ENCODE data around the gene COL4A5. TPM values are rescaled to one million over a fixed set of nuclear protein-coding genes. Genes with fewer than 3 reads are reported as not detected.
"Not testable (repeated sequence)": the region's sequence is repeated elsewhere in the genome, so short reads cannot be mapped to it uniquely, and the experiment has no call there.

Gene COL4A5
- total RNA-seq, 2 donors from 2014 or later = 2.4 to 5.6 TPM

GRCh38 chrX:108442901-108443464, 3.3 kb downstream of the COL4A5 start:
- ATAC-seq (no peak), DNase-seq (no peak)
- intact Hi-C loops (cut with DNase I, micrococcal nuclease) = no loop called here

DNA sequence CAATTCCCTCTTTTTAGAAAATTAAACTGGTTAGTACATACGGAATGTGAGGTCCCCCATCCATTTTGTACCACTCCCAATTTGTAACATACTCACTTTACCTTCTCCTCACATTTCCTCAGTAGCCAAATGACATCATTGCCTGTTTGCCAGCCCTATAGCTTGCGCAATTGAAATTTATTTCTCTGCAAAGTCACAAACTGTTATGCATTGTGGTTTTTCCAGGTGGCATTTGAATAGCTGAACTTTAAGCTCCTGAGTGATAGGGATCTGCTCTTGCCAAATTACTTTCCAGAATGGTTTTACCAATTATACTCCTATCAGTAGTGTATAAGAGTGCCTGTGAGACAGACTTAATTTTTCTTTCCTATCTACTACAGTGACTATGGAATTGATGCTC, 7.7 kb downstream of the COL4A5 start:
- ATAC-seq (no peak), DNase-seq (no peak)
- intact Hi-C loops (cut with DNase I, micrococcal nuclease) = no loop called here

DNA sequence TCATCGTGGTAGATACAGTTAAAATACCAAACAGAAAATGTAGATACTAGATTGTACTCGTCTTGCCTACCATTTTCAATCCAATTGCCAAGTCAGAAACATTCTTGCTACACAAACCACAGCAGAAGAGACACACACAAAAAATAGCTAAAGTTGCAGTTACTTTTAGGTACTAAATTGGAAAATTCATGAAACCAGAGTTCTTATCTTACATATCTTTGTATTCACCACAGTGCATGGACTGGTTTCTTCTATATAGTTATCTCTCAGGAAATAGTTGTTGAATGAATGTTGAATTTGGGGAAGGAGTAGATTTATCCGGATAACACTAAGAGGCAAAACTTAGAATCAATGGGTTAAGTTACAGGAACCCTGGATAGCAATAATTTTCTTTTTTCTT, 14.2 kb downstream of the COL4A5 start:
- ATAC-seq (no peak), DNase-seq (no peak)
- intact Hi-C loops (cut with DNase I, micrococcal nuclease) = no loop called here

DNA sequence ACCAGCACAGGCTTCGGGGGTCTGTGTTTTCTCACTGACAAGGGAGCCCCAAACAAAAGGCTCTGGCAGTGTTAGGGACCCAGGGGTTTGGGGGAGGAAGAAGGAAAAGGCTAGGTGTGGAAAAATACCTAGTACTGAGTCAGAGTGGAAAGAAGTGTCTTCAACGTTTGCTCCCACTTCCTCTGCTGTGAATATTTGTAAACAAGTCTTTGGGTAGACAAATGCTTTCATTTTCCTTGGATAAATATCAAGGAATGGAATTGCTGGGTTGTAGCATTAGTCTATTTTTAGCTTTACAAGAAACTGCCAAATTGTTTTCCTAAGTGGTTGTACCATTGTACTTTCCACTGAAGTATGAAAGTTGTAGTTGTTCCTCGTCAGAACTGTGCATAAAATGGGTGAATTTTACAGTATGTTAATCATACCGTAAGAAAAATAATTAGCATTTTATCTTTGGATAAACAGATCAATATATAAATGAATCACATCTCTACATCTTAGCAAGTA, 17.4 kb downstream of the COL4A5 start:
- intact Hi-C loops (cut with DNase I, micrococcal nuclease) = no loop called here
- ATAC-seq (no peak), DNase-seq (no peak)

DNA sequence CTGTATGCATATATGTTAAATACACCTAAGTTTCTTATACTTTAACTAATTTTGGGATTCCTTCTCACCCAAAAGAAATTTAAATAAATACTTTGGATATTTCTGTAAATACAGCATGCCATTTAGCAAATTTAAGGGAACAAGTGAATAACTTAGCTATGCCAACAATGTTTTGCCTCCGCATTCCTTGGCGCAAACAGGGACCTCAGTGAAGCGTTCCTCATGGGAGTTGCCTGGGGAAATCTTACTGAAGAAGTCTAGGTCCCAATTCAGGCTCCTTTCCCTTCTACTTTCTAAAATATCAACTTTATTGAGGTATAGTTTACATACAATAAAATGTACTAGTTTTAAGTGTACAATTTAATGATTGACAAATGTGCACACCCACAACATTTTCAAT, 25.0 kb downstream of the COL4A5 start:
- DNase-seq = no peak
- ATAC-seq = no peak
- intact Hi-C loops (cut with DNase I, micrococcal nuclease) = no loop called here

- ATAC-seq (no peak), DNase-seq (no peak)
- intact Hi-C loops (cut with DNase I, micrococcal nuclease) = no loop called here
Measured at GRCh38 chrX:108468486-108468885, 28.8 kb downstream of the COL4A5 start.

- DNase-seq = no peak
- no peak for ATAC-seq
- intact Hi-C loops (cut with DNase I, micrococcal nuclease) = no loop called here
Measured at GRCh38 chrX:108473979-108474378, 34.3 kb downstream of the COL4A5 start.

DNA sequence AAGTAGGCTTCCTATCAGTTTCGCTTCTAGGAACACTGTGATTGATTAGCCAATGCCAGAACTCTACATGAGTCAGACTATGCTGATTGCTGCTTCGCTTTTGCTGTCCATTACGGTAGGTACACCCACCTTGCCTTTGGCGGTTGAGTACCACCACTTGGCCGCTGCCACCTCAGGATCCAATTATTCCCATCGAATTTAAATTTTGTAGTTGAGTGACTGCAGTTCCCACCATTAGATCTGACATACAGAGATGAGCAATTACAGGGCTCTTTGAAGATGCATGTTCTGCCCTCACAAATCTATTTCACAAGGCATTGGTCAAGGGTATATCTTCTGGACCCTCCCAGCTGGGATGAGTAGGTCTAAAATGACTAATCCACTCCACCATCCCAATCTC, 41.9 kb downstream of the COL4A5 start:
- DNase-seq; intact Hi-C loops (cut with DNase I, micrococcal nuclease); ATAC-seq: not testable (repeated sequence)

- DNase-seq (no peak), ATAC-seq (no peak)
- intact Hi-C loops (cut with DNase I, micrococcal nuclease) = no loop called here
Measured at GRCh38 chrX:108484251-108484650, 44.6 kb downstream of the COL4A5 start.

GRCh38 chrX:108485960-108486359, 46.3 kb downstream of the COL4A5 start:
- intact Hi-C loops (cut with DNase I, micrococcal nuclease) = no loop called here
- ATAC-seq = no peak
- DNase-seq = no peak

DNA sequence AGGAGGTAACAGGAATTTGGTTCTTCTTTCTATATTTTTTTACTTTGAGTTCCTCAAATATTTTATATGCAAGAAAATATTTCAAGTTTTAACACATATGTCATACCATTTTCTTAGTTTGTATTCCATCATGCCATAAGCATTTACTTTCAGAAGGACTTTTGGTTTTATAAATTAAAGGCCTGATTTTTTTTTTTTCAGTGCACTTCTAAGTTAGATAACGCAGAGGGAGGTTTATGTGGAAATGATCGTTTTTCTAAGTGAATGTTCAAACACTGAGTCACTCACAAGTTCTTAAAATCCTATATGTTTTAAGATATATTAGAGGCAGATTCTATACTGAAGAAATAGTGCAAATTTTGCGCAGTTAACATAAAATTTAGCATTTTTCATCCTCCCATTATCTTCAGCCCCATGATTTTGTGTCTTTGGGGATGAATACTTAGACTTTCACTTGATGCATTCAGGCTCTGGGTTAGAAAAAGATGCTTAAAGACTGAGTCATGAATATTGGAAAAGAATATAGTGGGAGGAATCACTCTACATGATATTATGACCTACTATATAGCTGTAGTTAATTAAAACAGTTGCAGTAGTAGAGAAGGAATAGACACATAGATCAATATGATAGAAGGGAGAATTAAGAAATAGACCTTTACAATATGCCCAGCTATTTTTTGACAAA, 54.9 kb downstream of the COL4A5 start:
- intact Hi-C loops (cut with DNase I, micrococcal nuclease) = no loop called here
- DNase-seq (no peak), ATAC-seq (no peak)

GRCh38 chrX:108511721-108512120, 72.1 kb downstream of the COL4A5 start:
- intact Hi-C loops (cut with DNase I, micrococcal nuclease) = no loop called here

GRCh38 chrX:108516184-108516583, 76.5 kb downstream of the COL4A5 start:
- intact Hi-C loops (cut with DNase I, micrococcal nuclease) = no loop called here
- DNase-seq (no peak), ATAC-seq (no peak)

More at GRCh38 chrX:108511721-108512120, 72.1 kb downstream of the COL4A5 start:
- ATAC-seq = no peak
- DNase-seq = no peak

DNA sequence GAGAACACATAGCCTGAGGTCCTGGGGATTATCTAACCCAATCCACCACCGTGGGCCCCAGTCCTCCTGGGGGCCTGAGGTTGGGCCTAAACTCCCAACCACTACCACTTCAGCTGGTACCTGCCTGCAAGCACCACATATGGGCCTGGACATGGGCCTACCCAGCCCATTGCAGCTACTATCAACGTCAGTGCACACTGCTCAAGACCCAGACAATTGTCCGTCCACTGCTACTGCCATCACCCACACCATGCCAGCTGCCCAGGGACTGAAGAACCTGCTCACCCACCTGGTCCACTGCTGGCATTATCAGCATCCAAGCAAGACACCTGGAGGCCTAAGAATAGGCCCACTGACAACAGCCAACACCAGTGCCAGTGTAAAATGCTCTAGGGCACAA, 88.1 kb downstream of the COL4A5 start:
- intact Hi-C loops (cut with DNase I, micrococcal nuclease) = no loop called here
- ATAC-seq = no peak

GRCh38 chrX:108537005-108537404, 97.4 kb downstream of the COL4A5 start:
- ATAC-seq (peak; percentile 47), DNase-seq (no peak)
- intact Hi-C loops (cut with DNase I, micrococcal nuclease) = loop anchor here in 1 of 2 donors (5.0 kb wide), 1 partner anchor 315 kb away; no protein-coding TSS in a partner anchor

More for the DNA sequence above, 88.1 kb downstream of the COL4A5 start:
- DNase-seq = no peak

- no peak for DNase-seq
- intact Hi-C loops (cut with DNase I, micrococcal nuclease) = no loop called here
- no peak for ATAC-seq
Measured at GRCh38 chrX:108541286-108541685, 101.6 kb downstream of the COL4A5 start.

- intact Hi-C loops (cut with DNase I, micrococcal nuclease) = no loop called here
- DNase-seq (no peak), ATAC-seq (no peak)
Measured at GRCh38 chrX:108557580-108557979, 117.9 kb downstream of the COL4A5 start.

DNA sequence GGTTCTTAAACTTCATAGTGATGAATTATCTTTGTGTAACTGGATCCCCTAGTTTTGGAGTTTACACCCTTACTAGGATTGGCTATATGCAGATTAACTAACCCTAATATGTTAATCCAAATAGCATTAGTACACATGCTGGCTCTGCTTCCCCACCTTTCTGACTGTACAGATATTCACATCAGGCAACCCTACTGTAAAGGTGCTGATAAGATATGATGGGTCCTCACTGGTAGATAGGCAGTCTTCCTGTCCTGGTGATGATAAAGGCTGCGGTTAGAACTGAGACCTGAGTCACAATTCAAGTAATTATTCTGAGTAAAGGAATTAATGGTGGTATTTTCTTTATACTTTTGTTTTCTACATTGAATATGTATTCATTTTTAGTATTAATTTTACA, 118.6 kb downstream of the COL4A5 start:
- intact Hi-C loops (cut with DNase I, micrococcal nuclease) = no loop called here
- ATAC-seq = no peak

DNA sequence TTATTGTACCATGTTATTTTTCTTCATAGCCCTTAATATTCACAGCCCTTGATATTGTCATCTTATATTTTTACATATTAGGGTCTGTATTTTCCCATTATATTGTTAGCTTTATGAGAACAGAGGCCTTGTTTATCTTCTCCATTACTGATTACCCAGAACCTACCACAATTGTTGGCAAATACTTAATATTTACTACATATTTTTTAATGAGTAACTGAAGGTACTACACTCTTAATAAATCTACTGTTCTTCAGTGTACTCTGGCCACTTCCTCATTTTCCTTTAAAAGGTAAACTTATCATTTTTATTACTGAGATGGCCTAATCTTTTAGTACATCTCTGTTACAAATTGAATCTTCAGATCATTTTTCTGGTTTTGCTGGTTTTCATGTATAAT, 133.5 kb downstream of the COL4A5 start:
- intact Hi-C loops (cut with DNase I, micrococcal nuclease) = no loop called here
- DNase-seq (no peak), ATAC-seq (no peak)

More for the DNA sequence above, 118.6 kb downstream of the COL4A5 start:
- no peak for DNase-seq

GRCh38 chrX:108582151-108582550, 142.5 kb downstream of the COL4A5 start:
- ATAC-seq (no peak), DNase-seq (no peak)
- intact Hi-C loops (cut with DNase I, micrococcal nuclease) = no loop called here

Measured in left colon (tissue), 2 donors.